NCI-H748 treated with DMSO at 0.1 percent for 48 hours (cell line): Measurements from ENCODE around the gene BCKDHA.
"Not testable (repeated sequence)": the region's sequence is repeated elsewhere in the genome, so short reads cannot be mapped to it uniquely, and the experiment has no call there.

Experiments used
- DNase-seq: peaks from one replicate; lab custom pipeline; 2025; lab: John Stamatoyannopoulos, UW

Gene BCKDHA

GRCh38 chr19:41405776-41406175, 8.2 kb downstream of the BCKDHA start:
- DNase-seq: no peak

GRCh38 chr19:41407271-41407670, 9.7 kb downstream of the BCKDHA start:
- DNase-seq: no peak

GRCh38 chr19:41408256-41408655, 10.6 kb downstream of the BCKDHA start:
- DNase-seq: no peak

- DNase-seq: not testable (repeated sequence)
Measured at GRCh38 chr19:41408846-41409245, 11.2 kb downstream of the BCKDHA start.

- DNase-seq: no peak
Measured at GRCh38 chr19:41409288-41409687, 11.7 kb downstream of the BCKDHA start.

GRCh38 chr19:41410336-41411054, 12.9 kb downstream of the BCKDHA start:
- no peak for DNase-seq

- no peak for DNase-seq
Measured at GRCh38 chr19:41411100-41411967, 13.7 kb downstream of the BCKDHA start.

- no peak for DNase-seq
Measured at GRCh38 chr19:41411968-41412265, 14.3 kb downstream of the BCKDHA start.

- no peak for DNase-seq
Measured at GRCh38 chr19:41412953-41413352, 15.3 kb downstream of the BCKDHA start.

- no peak for DNase-seq
Measured at GRCh38 chr19:41413947-41414346, 16.3 kb downstream of the BCKDHA start.

- no peak for DNase-seq
Measured at GRCh38 chr19:41414461-41414860, 16.8 kb downstream of the BCKDHA start.

GRCh38 chr19:41415154-41415571, 17.5 kb downstream of the BCKDHA start:
- DNase-seq: no peak

GRCh38 chr19:41416194-41416674, 18.6 kb downstream of the BCKDHA start:
- DNase-seq: no peak

- no peak for DNase-seq
Measured at GRCh38 chr19:41420101-41420880, 22.7 kb downstream of the BCKDHA start.

GRCh38 chr19:41421314-41421713, 23.7 kb downstream of the BCKDHA start:
- peak; percentile 87 for DNase-seq

GRCh38 chr19:41421973-41422372, 24.4 kb downstream of the BCKDHA start:
- no peak for DNase-seq

- no peak for DNase-seq
Measured at GRCh38 chr19:41422456-41422855, 24.8 kb downstream of the BCKDHA start.

- DNase-seq: no peak
Measured at GRCh38 chr19:41422955-41423354, 25.3 kb downstream of the BCKDHA start.

GRCh38 chr19:41424335-41425173, 26.9 kb downstream of the BCKDHA start:
- no peak for DNase-seq

- no peak for DNase-seq
Measured at GRCh38 chr19:41425174-41426115, 27.8 kb downstream of the BCKDHA start.
